Pancreas (tissue), 10 donors: ENCODE data around the gene IFIT5. TPM values are rescaled to one million over a fixed set of nuclear protein-coding genes. Genes with fewer than 3 reads are reported as not detected.

Experiments used
- ATAC-seq, 4 donors: fragments of 200-7000 bp; cut with Tn5 transposase; one replicate each; pipeline versions ENCODE4 v1.8.0 to v1.9.1; 2020; ENCODE audit warnings: mild to moderate bottlenecking in 4 of 4, moderate library complexity in 4 of 4
- DNase-seq, 6 donors: peaks; one replicate each; pipeline ENCODE4 v3.0.0-alpha.2; 2020
- FAIRE-seq: peaks from 2 replicates; lab custom pipeline; 2012; peaks lifted over from hg19 to GRCh38; lab: Jason Lieb, UNC
- H3K27ac ChIP-seq, 4 donors: fragments of 200-600 bp; sonication (generic); 1 replicate in 3 of 4; 2 replicates in 1 of 4; pipeline versions ENCODE4 v1.5.0 to v1.8.0; 2020
- H3K27me3 ChIP-seq, 4 donors: fragments of 200-600 bp; one replicate each; pipeline ENCODE4 v1.8.0; 2021
- H3K36me3 ChIP-seq, 3 donors: fragments of 200-600 bp; sonication (generic) in 1 of 3; one replicate each; pipeline versions ENCODE4 v1.5.0 to v1.8.0; 2020 to 2021
- H3K4me1 ChIP-seq, 3 donors: fragments of 200-600 bp; one replicate each; pipeline ENCODE4 v1.8.0; 2021
- H3K4me3 ChIP-seq, 4 donors: fragments of 200-600 bp; sonication (generic) in 2 of 4; one replicate each; pipeline versions ENCODE4 v1.5.0 to v1.8.0; 2020 to 2021
- H3K9me3 ChIP-seq, 4 donors: fragments of 200-600 bp; one replicate each; pipeline ENCODE4 v1.8.0; 2021
- CTCF ChIP-seq, 4 donors: fragments of 200-600 bp; sonication (generic) in 3 of 4; IDR thresholded peaks; one replicate each; pipeline versions ENCODE4 v1.5.0 to v1.8.0; 2021; ENCODE audit warnings: antibody characterized with exemption in 4 of 4
- WGBS, 2 donors: extraction: QIAGEN DNeasy Blood & Tissue Kit; methylation state at CpG; one replicate each; pipeline ENCODE4 v1.1.7; 2013; 5-methylcytosine and 5-hydroxymethylcytosine counted together
- intact Hi-C, 3 donors: fragments of 100-400 bp; cut with DNase I; formaldehyde crosslinking; loops; one replicate each; pipeline versions ENCODE4 v1.11.1 to v1.14.2; 2022
- polyA plus RNA-seq, 2 donors: library from polyadenylated mRNA; stranded (reverse); fragments of 200-250 nt; gene quantifications; one replicate each; pipeline ENCODE4 v1.2.3, GENCODE V29; 2013
- total RNA-seq, 6 donors: library from RNA; stranded (reverse); fragmentation: NEBNext Ultra II Directional in 4 of 6; extraction: Animal tissue kit (Norgen Biotek cat#: 25700) in 4 of 6; gene quantifications; one replicate each; pipeline versions ENCODE4 v1.2.1 to v1.2.4, GENCODE V29; 2021 to 2023
- donor health status: healthy with polysubstance abuse.
- donor health status: DM: no; HTN: no; CAD: no; lungs with moderate emphysema.
- donor health status: DM: no; HTN: no; CAD: no.
- donor health status: control.
- donor health status: control.
- donor health status: Bipolar disorder and iron deficiency.
- donor health status: DM: yes; HTN: yes; CAD: no.
- donor health status: DM: no; HTN: no; CAD: no.
- donor health status: DM: no; HTN: no; CAD: no.
- donor health status: DM: yes; HTN: yes; CAD: no.

The IFIT5 gene
- total and polyA plus RNA-seq, 8 donors = 2.9 to 8.1 (median 4.2) TPM

DNA sequence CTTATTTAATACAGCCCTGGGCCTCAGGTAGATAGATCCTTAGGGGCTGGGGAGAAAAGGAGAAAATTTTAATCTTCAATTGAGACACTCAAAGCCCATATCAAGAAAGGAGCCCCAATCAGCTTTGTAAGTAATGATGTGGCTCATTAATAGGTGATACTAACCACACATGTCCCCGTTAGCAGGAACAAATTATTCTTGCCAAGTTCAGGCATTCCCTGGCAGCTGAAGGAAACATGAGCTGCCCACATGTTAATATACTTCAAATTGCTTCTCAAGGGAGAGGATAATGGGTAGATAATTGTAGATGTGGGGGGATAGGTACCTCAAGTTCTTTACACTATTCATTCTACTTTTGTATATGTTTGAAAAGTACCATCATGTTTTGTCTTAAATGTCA, 14.5 kb downstream of the IFIT5 start:
- Histone ChIP-seq H3K27me3 (no peaks in the 10 kb centered on the region), H3K4me3 (no peak overlapping the region), H3K36me3 (no peaks in the 10 kb centered on the region), H3K27ac (no peak overlapping the region), H3K9me3 (no peaks in the 10 kb centered on the region), H3K4me1 (peaks cover 0 to 11% (median 6%) of the 10 kb centered on the region in 3 donors)
- FAIRE-seq = no peak
- no peak for ATAC-seq
- DNase-seq = no peak
- no peak for TF ChIP-seq CTCF (IDR thresholded peaks at IDR 0.05)
- intact Hi-C loops = loop anchor here (5.0 to 10.0 kb wide), 4 partner anchors 123 to 138 kb away; no protein-coding TSS in a partner anchor
- 27 to 32% methylated on average over 1 of the region's 1 CpG for WGBS, 2 donors

DNA sequence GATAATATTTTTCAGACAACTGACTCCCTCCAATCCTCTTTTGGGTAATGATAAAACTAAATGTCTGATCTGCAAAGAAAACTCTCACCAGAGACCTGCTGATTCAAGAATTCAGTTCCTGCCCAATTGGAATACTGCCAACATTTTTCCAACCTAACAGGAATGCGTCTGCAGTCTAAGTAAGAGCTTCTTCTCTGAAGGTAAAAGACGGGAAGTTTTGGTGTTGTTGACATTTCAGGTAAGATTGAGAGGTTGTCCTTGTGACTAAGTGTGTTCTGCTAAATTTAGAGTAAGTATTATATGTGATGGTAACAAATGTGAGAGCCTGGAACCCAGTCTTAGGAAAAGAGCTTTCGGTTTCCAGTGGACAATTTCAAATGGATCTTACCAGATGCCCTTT, 17.6 kb downstream of the IFIT5 start:
- ATAC-seq (peak; percentile 43 to 78 (median 64)), FAIRE-seq (no peak), DNase-seq (no peak)
- H3K9me3 ChIP-seq = no peaks in the 10 kb centered on the region
- H3K36me3 ChIP-seq = no peaks in the 10 kb centered on the region
- no peak overlapping the region for H3K27ac ChIP-seq
- intact Hi-C loops = no loop called here
- H3K27me3 ChIP-seq = no peaks in the 10 kb centered on the region
- no peak for TF ChIP-seq CTCF (IDR thresholded peaks at IDR 0.05)
- 36% methylated on average over 3 of the region's 3 CpGs for WGBS, 2 donors
- H3K4me1 ChIP-seq = peaks cover 0 to 8% (median 6%) of the 10 kb centered on the region in 3 donors
- no peak overlapping the region for H3K4me3 ChIP-seq

DNA sequence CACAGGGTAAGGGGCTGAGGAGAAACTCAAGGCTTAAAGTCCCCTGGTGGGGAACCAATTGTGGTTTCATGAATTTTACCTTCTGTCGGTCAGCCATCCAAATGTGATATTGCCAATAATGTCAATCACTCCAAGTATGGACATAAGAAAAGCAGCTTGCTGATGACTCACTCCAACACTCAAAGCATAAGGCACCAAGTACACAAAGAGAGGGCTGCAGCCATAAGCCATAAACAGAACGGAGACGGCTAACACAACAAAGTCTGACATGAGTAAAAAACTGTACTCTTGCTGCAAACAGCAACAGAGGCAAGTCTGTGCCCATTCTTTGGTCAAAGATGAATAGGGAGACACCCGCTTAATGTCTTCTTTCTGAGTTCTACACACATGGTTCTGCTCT, 24.2 kb downstream of the IFIT5 start:
- Histone ChIP-seq H3K9me3 (no peaks in the 10 kb centered on the region), H3K27me3 (no peaks in the 10 kb centered on the region), H3K27ac (no peak overlapping the region), H3K36me3 (no peaks in the 10 kb centered on the region), H3K4me1 (no peaks in the 10 kb centered on the region), H3K4me3 (no peak overlapping the region)
- intact Hi-C loops = no loop called here
- FAIRE-seq (no peak), ATAC-seq (no peak), DNase-seq (no peak)
- WGBS, 2 donors = 92 to 93% methylated on average over 4 of the region's 4 CpGs
- no peak for TF ChIP-seq CTCF (IDR thresholded peaks at IDR 0.05)

DNA sequence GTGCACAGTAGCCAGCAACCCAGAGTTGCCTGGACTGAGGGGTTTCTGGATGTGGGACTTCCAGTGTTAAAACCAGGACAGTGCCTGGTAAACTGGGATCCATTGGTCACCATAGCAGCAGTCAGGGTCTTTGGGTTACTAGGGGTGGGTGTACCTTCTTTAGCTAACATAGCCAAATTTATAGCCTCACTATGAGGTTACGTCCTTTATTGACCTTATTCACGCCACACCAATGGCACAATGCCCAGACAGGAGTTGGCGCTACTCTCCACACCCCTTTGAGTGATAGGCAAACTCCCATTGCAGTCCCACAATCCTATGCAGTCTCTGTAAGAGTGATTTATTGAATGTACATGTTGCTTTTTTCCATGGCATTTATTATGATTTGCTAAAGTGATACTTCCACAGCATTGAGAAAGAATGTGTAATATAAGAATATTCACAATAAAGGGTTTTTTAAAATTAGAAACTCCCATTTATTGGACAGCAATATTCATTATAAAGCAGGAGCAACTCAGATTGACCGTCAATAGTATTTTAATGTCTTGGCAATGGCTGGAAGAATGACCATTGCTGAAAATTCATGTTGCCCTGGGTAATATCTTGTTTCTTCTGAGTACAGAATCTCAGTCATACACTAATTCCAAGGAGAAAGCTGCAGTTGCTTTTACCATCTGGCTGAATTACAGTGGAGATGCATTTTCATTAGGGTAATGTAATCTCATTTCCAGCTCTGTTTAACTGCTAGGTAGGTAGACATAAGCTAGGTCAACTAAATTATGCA, 26.1 kb downstream of the IFIT5 start:
- FAIRE-seq (no peak), DNase-seq (peak in 5 of 6 donors; percentile 51 to 68 (median 64))
- WGBS, 2 donors = 30 to 33% methylated on average over 4 of the region's 4 CpGs

More for the DNA sequence above, 26.1 kb downstream of the IFIT5 start:
- no peaks in the 10 kb centered on the region for H3K9me3 ChIP-seq
- no peaks in the 10 kb centered on the region for H3K4me1 ChIP-seq
- no peak overlapping the region for H3K27ac ChIP-seq
- TF ChIP-seq CTCF (IDR thresholded peaks at IDR 0.05) = no peak
- H3K4me3 ChIP-seq = no peak overlapping the region
- peak; percentile 84 to 96 (median 92) for ATAC-seq
- H3K36me3 ChIP-seq = no peaks in the 10 kb centered on the region
- intact Hi-C loops = no loop called here
- no peaks in the 10 kb centered on the region for H3K27me3 ChIP-seq
